OCI-LY1 (cell line): ENCODE data around the gene ASGR2.

ENCODE experiments used
- H2AFZ ChIP-seq: fragments of 200-600 bp; sonication (generic), shearing (Covaris generic); 2 replicates; pipeline ENCODE4 v1.6.0; 2014; ENCODE audit warnings: antibody characterized with exemption, mild to moderate bottlenecking, low read length
- H3F3A ChIP-seq: fragments of 200-600 bp; sonication (generic), shearing (Covaris generic); 2 replicates; pipeline ENCODE4 v1.6.0; 2014; ENCODE audit warnings: mild to moderate bottlenecking, antibody characterized with exemption, low read length, moderate library complexity; ENCODE audit not compliant: insufficient read depth
- H3K27ac ChIP-seq: fragments of 200-600 bp; sonication (generic); 2 replicates; pipeline ENCODE4 v1.5.1; 2014; ENCODE audit warnings: low read length, mixed run types, mild to moderate bottlenecking, low read depth; ENCODE audit not compliant: poor library complexity, severe bottlenecking
- H3K27me3 ChIP-seq: fragments of 200-600 bp; sonication (generic); 2 replicates; pipeline ENCODE4 v1.6.0; 2014; ENCODE audit warnings: antibody characterized with exemption, mild to moderate bottlenecking, low read length, moderate library complexity; ENCODE audit not compliant: insufficient read depth
- H3K36me3 ChIP-seq: fragments of 200-600 bp; sonication (generic); 2 replicates; pipeline ENCODE4 v1.6.1; 2014; ENCODE audit warnings: mild to moderate bottlenecking, antibody characterized with exemption, low read length, moderate library complexity, mixed read lengths; ENCODE audit not compliant: insufficient read depth
- H3K4me1 ChIP-seq: fragments of 200-600 bp; sonication (generic); 2 replicates; pipeline ENCODE4 v1.5.1; 2014; ENCODE audit warnings: mild to moderate bottlenecking, low read length, moderate library complexity; ENCODE audit not compliant: insufficient read depth, severe bottlenecking
- H3K4me2 ChIP-seq: fragments of 200-600 bp; sonication (generic), shearing (Covaris generic); 2 replicates; pipeline ENCODE4 v1.6.1; 2014; ENCODE audit warnings: low read length
- H3K4me3 ChIP-seq: fragments of 200-600 bp; sonication (generic); 2 replicates; pipeline ENCODE4 v1.5.1; 2014; ENCODE audit warnings: low read length, low read depth, mild to moderate bottlenecking, mixed read lengths; ENCODE audit not compliant: poor library complexity, severe bottlenecking
- H3K79me2 ChIP-seq: fragments of 200-600 bp; shearing (Covaris generic); 2 replicates; pipeline ENCODE4 v1.6.1; 2016; ENCODE audit warnings: mixed run types, low read length, mixed read lengths; ENCODE audit not compliant: insufficient read depth
- H3K9ac ChIP-seq: fragments of 200-600 bp; sonication (generic), shearing (Covaris generic); 2 replicates; pipeline ENCODE4 v1.6.1; 2014; ENCODE audit warnings: mild to moderate bottlenecking, low read length, mixed read lengths
- H3K9me2 ChIP-seq: fragments of 200-600 bp; sonication (generic), shearing (Covaris generic); 2 replicates; pipeline ENCODE4 v1.6.1; 2014; ENCODE audit warnings: low read depth, mild to moderate bottlenecking, low read length, mixed read lengths
- H3K9me3 ChIP-seq: fragments of 200-600 bp; shearing (Covaris generic); 2 replicates; pipeline ENCODE4 v1.6.1; 2014; ENCODE audit warnings: low read length, mixed read lengths
- H4K20me1 ChIP-seq: fragments of 200-600 bp; sonication (generic), shearing (Covaris generic); 2 replicates; pipeline ENCODE4 v1.6.0; 2016; ENCODE audit warnings: mild to moderate bottlenecking, low read length; ENCODE audit not compliant: insufficient read depth
- CTCF ChIP-seq: fragments of 200-600 bp; sonication (generic), shearing (Covaris generic); IDR thresholded peaks from 2 replicates; pipeline ENCODE4 v1.5.1; 2017; ENCODE audit warnings: mild to moderate bottlenecking, antibody characterized with exemption, low read length, moderate library complexity, mixed read lengths
- EZH2 ChIP-seq: fragments of 200-600 bp; sonication (generic), shearing (Covaris generic); IDR thresholded peaks from 2 replicates; pipeline ENCODE4 v1.8.0; 2017; ENCODE audit warnings: borderline replicate concordance, mixed run types, mild to moderate bottlenecking, antibody characterized with exemption, low read length, moderate library complexity, mixed read lengths

Gene ASGR2

GRCh38 chr17:7077911-7078546, 36.6 kb downstream of the ASGR2 start:
- Histone ChIP-seq H3K4me1 (no peaks in the 10 kb centered on the region), H3K4me2 (no peak overlapping the region), H3K27ac (no peak overlapping the region), H3K9ac (no peak overlapping the region), H2AFZ (no peak overlapping the region), H3F3A (no peaks in the 10 kb centered on the region), H3K4me3 (no peak overlapping the region), H3K27me3 (peaks cover 2% of the 10 kb centered on the region; the same call in 1 of the 2 replicates), H4K20me1 (no peaks in the 10 kb centered on the region), H3K9me3 (no peaks in the 10 kb centered on the region), H3K9me2 (no peaks in the 10 kb centered on the region), H3K79me2 (no peaks in the 10 kb centered on the region), H3K36me3 (no peaks in the 10 kb centered on the region)
- TF ChIP-seq CTCF (no peak), EZH2 (no peak)

- TF ChIP-seq CTCF, result no peak
- no peak for TF ChIP-seq EZH2
- no peaks in the 10 kb centered on the region for H3K36me3 ChIP-seq
- no peak overlapping the region for H3K27ac ChIP-seq
- no peaks in the 10 kb centered on the region for H3K4me1 ChIP-seq
- no peaks in the 10 kb centered on the region for H3K79me2 ChIP-seq
- no peak overlapping the region for H2AFZ ChIP-seq
- no peak overlapping the region for H3K9ac ChIP-seq
- H3K27me3 ChIP-seq, result peaks cover 2% of the 10 kb centered on the region; the same call in 1 of the 2 replicates
- H4K20me1 ChIP-seq, result no peaks in the 10 kb centered on the region
- H3K9me3 ChIP-seq, result no peaks in the 10 kb centered on the region
- no peak overlapping the region for H3K4me3 ChIP-seq
- no peaks in the 10 kb centered on the region for H3K9me2 ChIP-seq
- no peak overlapping the region for H3K4me2 ChIP-seq
- no peaks in the 10 kb centered on the region for H3F3A ChIP-seq
Observed at GRCh38 chr17:7074931-7075330, 39.7 kb downstream of the ASGR2 start.

- no peak overlapping the region for H3K4me3 ChIP-seq
- no peaks in the 10 kb centered on the region for H3K9me2 ChIP-seq
- H3K36me3 ChIP-seq, result no peaks in the 10 kb centered on the region; the same call in 1 of the 2 replicates
- no peak overlapping the region for H3K4me2 ChIP-seq
- no peaks in the 10 kb centered on the region for H3K79me2 ChIP-seq
- no peaks in the 10 kb centered on the region for H3F3A ChIP-seq
- H3K9me3 ChIP-seq, result no peaks in the 10 kb centered on the region
- no peaks in the 10 kb centered on the region for H4K20me1 ChIP-seq
- no peaks in the 10 kb centered on the region for H3K4me1 ChIP-seq
- H2AFZ ChIP-seq, result no peak overlapping the region
- no peak overlapping the region for H3K9ac ChIP-seq
- TF ChIP-seq CTCF, result no peak
- TF ChIP-seq EZH2, result no peak
- H3K27ac ChIP-seq, result no peak overlapping the region
- peaks cover 8% of the 10 kb centered on the region; the same call in 1 of the 2 replicates for H3K27me3 ChIP-seq
Observed at GRCh38 chr17:7072406-7072805, 42.2 kb downstream of the ASGR2 start.
